HG02885 (cell line): Measurements from ENCODE around the gene HS3ST6.
"Not testable (repeated sequence)": the region's sequence is repeated elsewhere in the genome, so short reads cannot be mapped to it uniquely, and the experiment has no call there.

Experiments
- ATAC-seq: cut with Tn5 transposase; IDR thresholded peaks from one replicate; pipeline ENCODE4 v1.9.1; 2021; ENCODE audit warnings: mild to moderate bottlenecking; ENCODE audit not compliant: unreplicated experiment, poor library complexity

Gene HS3ST6

DNA sequence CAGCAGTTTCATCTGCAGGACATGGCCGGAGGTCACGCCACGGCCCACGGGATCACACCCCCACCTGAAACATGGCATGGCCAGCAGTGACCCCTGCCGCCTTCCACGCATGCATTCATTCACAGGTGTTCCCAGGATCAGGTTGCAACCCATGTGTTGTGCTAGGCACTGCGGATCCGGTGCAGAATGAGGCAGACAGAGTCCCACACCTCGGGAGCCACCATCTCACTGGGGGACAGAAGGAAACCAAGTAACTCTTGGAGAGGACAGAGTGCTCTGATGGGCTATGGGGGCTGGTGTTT is 29.1 kb upstream of the HS3ST6 start:
- no peak for ATAC-seq

DNA sequence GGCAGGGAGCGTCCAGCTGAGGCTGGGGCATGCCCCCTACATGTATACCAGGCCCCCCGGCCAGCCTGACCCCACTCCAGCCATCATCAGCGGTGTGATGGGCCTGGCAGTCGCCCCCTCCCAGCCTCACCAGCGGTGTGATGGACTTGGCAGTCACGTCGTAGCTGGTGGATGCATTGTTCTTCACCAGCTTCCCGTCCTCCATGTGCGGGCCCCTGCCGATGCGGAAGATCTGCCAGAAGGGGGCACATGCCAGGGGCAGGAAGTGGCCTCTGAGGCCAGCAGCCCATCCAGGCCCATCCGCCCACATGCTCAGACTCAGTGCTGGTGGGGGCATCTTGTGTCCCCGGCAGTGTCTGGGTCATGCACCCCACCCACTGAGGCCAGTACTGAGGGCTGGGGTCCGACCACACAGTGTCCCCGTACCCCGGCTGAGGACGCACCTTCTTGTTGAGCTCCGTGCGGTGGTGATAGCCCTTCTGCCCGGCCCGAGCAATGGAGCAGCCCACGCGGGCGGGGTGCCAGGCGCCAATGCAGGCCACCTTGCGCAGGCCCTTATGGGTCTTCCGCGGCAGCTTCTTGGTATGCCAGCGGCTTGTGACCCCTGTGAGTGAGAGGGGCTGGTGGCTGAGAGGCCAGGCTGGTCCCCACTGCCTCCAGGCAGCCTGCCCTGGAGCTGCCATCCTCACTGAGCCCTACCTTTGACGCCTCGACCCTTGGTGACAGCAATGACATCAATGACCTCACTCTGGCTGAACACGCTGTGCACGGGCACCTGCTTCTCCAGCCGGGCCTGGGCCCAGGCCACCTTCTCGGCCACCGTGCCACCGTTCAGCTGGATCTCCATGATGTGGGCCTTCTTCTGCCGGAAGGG is 28.5 kb upstream of the HS3ST6 start:
- ATAC-seq = no peak

DNA sequence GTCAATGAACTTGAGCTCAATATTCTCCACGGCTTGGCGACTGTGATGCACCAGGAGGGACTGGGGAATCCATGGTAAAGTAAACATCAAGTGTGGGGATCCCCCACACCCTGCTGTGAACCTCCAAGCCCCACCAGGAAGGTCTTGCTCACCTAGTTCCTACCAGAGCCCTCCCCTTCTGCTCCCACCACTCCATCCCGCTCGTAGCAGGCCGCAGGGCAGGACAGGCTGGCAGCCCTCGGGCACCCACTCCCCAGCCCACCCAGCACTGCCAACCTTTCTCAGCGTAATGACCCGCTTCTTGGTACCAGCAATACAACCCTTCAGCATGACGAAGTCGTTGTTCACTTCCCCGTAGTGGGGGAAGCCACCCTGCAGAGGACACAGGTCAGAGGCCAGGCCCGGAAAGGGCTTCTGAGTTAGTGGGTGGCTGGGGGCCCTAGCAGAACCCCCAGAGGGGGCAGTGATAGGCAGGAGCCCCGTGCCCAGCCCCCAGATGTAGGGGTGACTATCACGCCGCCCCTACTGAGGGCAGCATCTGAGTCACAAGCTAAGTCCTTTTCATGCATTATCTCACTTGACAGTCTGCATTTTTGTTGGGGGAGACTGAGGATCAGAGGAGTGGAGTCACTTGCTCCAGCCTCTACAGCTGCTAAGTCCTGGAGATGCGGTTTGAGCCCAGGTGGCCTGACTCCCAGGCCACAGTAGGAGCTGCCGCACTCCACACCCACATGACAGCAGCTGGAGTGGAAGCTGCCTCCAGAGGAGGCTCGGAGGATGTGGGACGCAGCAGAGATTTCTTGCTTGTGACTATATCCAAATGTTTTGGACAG is 27.6 kb upstream of the HS3ST6 start:
- no peak for ATAC-seq

GRCh38 chr16:1944612-1945199 is 26.5 kb upstream of the HS3ST6 start:
- ATAC-seq = no peak

- ATAC-seq = peak; percentile 94
These were observed 24.9 kb upstream of the HS3ST6 start, which contains the start of gene MSRB1 for GRCh38 chr16:1942810-1943726. Gene MSRB1 (minus strand): TSS chr16:1943199. CDS start chr16:1943156, 43 bp downstream.

GRCh38 chr16:1942047-1942809 is 24.0 kb upstream of the HS3ST6 start:
- ATAC-seq = no peak

DNA sequence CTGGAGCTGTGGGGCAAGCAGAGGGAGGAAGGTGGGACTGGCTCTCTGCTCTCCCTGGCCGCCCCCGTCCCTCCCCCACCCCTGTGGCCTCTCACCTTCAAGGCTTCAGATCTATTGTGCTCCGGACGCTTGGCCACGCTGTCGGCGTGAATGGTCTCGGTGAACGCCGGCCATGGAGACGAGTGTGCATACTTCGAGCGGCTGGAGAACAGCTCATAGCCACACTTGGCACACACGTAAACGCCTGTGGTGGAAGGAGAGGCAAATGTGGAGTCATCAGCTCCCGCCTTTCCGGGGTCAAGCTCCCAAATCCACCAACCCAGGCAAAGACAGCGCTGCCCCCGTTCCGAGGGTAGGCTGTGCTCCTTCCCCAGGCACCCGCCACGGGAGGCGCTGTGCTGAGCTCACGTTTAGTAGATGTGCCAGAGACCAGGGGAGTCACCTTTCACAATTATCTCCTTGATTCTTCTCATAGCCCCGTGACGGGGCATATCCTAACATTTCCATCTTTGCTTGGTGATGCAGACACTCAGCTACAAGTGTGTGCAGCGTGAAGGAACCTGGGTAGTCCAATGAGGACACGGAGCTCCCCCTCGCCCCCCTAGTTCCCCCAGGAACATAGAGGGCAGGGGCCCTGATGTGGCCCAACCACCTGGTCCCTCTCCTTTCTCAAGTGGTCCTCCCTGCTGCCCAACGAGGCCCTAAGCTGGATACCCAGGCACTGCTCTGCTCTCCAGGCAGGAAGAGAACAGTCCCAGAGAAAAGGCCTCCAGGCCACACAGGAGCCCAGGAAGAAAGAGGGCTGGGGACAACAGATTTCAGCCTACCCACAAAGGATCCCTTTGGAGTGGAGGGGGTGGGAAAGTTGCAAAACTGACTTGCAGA is 23.2 kb upstream of the HS3ST6 start:
- ATAC-seq = no peak

DNA sequence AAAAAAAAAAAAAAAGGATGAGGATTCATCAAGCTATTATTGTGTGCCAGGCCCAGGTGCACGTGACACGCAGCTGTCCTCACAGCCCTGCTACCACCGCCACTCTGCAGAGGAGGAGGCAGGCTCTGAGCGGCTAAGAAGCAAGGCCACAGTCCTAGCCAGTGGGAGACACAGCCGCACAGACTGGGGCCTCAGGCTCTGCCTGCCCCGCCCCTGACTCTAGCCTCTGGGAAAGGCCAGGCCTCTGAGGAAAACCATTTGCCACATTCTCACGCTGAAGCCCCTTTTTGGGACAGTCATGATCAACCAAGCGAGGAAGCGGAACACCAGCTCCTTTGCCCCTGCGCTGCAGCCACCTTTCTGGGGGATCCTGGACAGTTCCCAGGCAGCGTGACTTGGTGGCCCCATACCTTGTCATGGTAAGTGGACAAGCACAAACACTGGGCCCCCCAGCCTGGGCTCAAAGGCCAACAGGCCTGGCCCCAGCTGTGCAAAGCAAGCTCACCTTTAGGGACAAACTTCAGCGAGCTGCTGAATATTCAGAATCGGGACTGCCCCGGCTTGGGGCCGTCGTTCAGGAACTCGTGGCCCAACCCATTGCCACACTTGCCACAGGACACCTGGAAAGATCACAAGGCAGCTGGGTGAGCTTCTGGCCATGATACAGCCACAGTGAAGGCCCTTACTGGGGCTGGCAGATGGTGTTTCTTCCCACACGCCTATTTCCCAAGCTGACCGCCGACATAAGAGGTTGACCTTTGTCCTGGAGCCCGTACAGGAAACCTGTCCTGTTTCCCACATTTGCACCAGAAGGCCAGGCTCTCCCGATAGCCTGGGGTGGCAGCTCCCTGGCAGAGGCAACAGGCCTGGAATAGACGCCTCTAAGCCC is 22.3 kb upstream of the HS3ST6 start:
- ATAC-seq = no peak

GRCh38 chr16:1939833-1940232 is 21.6 kb upstream of the HS3ST6 start:
- not testable (repeated sequence) for ATAC-seq

DNA sequence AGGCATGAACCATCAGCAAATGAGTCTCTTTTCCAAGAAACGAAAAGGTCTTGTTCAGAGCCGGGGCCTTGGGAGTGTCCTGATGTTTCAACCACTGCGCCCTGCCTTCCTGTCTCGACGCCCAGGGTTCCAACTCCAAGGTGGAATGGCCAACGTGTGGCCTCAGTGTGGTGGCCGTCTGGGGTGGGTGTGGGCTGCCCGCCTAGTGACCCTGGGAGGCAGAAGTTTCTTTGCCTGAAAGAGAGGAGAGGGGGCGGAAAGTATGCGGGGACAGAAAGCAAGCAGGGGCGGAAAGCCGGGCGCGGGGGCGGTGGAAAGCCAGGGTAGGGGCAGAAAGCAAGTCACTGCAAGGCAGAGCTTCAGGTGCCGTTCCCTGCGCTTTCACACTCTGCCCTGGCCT is 20.7 kb upstream of the HS3ST6 start:
- ATAC-seq = no peak

GRCh38 chr16:1938316-1938715 is 20.1 kb upstream of the HS3ST6 start:
- no peak for ATAC-seq

GRCh38 chr16:1936945-1937479 is 18.8 kb upstream of the HS3ST6 start:
- no peak for ATAC-seq

GRCh38 chr16:1933097-1933661 is 15.0 kb upstream of the HS3ST6 start:
- ATAC-seq = no peak

DNA sequence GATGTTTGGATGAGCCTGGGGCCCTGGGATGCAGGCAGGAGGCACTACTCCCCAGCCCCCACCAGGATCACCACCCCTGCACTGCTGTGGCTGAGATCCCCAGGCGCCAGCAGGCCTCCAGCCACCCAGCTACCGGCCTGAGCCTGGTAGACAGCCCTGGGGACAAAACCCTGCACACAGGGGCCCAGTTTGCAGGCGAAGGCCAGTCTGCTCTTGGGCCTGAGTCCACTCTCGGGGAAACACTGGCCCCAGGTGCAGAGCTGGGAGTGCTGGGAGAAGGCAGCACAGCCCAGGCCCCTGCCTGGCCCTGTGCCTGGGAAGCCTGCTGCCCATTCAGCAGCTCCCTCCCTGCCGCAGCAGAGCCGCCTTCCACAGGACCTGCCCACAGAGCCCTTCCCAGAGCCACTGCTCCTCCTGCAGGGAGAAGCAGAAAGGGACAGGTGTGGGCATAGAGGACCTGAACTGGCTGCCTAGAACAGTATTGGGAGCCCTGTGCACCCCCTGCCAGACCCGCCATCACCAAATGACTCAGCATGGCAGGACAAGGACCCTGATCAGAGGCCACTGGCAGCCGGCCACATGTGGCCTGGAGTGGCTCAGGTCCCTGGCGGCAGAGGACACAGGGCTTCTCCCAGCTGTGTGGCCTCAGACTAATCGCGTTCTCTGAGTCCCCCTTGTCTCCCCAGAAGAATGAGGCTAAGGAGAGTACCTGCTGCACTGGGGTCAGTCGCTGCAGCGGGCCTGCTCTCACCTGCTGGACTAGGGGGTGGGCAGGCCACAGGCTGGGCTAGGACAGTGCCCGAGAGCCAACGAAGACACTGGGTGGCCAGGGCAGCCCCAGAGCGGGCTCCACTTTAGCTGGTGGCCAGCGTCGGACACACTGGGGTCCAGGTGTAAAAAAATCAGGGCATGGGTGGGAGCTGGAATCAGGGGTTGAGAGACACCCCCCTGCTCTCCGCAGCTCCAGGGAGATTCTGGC is 14.1 kb upstream of the HS3ST6 start:
- no peak for ATAC-seq

GRCh38 chr16:1930338-1930720 is 12.1 kb upstream of the HS3ST6 start:
- no peak for ATAC-seq
